Trophoblast cell (in vitro differentiated cells and primary cell): ENCODE results near the gene LRRC58.

Experiments
- DNase-seq, 2 donors: peaks; one replicate each; pipeline ENCODE4 v3.0.0-alpha.2; 2016
- H2AFZ ChIP-seq: 2 replicates; pipeline ENCODE4 v1.6.1; 2013; ENCODE audit warnings: low read length, moderate library complexity, mild to moderate bottlenecking; ENCODE audit not compliant: insufficient read depth, poor library complexity
- H2AK5ac ChIP-seq: 2 replicates; pipeline ENCODE4 v1.6.1; 2013; ENCODE audit warnings: mild to moderate bottlenecking, low read length
- H2BK120ac ChIP-seq: 2 replicates; pipeline ENCODE4 v1.6.1; 2013; ENCODE audit warnings: low read length, mild to moderate bottlenecking, moderate library complexity; ENCODE audit not compliant: insufficient read depth, poor library complexity
- H2BK12ac ChIP-seq: 2 replicates; pipeline ENCODE4 v1.6.1; 2013; ENCODE audit warnings: mild to moderate bottlenecking, low read length, moderate library complexity
- H2BK5ac ChIP-seq: 2 replicates; pipeline ENCODE4 v1.6.1; 2013; ENCODE audit warnings: low read length, low read depth, moderate library complexity, mild to moderate bottlenecking; ENCODE audit not compliant: poor library complexity
- H3K14ac ChIP-seq: 2 replicates; pipeline ENCODE4 v1.6.1; 2013; ENCODE audit warnings: mild to moderate bottlenecking, low read length
- H3K18ac ChIP-seq: 2 replicates; pipeline ENCODE4 v1.6.1; 2013; ENCODE audit warnings: mild to moderate bottlenecking, low read length
- H3K23ac ChIP-seq: 2 replicates; pipeline ENCODE4 v1.6.1; 2013; ENCODE audit warnings: low read length
- H3K27ac ChIP-seq: 2 replicates; pipeline ENCODE4 v1.5.1; 2013; ENCODE audit warnings: low read depth, mild to moderate bottlenecking, inconsistent platforms, low read length, moderate library complexity
- H3K27me3 ChIP-seq: 2 replicates; pipeline ENCODE4 v1.6.1; 2013; ENCODE audit warnings: inconsistent platforms, mild to moderate bottlenecking, low read length, moderate library complexity; ENCODE audit not compliant: insufficient read depth
- H3K36me3 ChIP-seq, 2 experiments: 1 replicate in 1 of 2; 2 replicates in 1 of 2; pipeline ENCODE4 v1.6.1; 2013; ENCODE audit warnings: low read length in 2 of 2, mild to moderate bottlenecking in 2 of 2, moderate library complexity in 1 of 2; ENCODE audit not compliant: insufficient read depth in 2 of 2, control insufficient read depth in 1 of 2
- H3K4ac ChIP-seq: 2 replicates; pipeline ENCODE4 v1.6.1; 2013; ENCODE audit warnings: low read depth, mild to moderate bottlenecking, low read length, moderate library complexity
- H3K4me1 ChIP-seq, 2 experiments: 1 replicate in 1 of 2; 2 replicates in 1 of 2; pipeline ENCODE4 v1.6.1; 2013; ENCODE audit warnings: low read length in 2 of 2, mild to moderate bottlenecking in 2 of 2, moderate library complexity in 1 of 2; ENCODE audit not compliant: insufficient read depth in 2 of 2, control insufficient read depth in 1 of 2
- H3K4me2 ChIP-seq: 2 replicates; pipeline ENCODE4 v1.6.1; 2013; ENCODE audit warnings: inconsistent platforms, mild to moderate bottlenecking, low read length, moderate library complexity
- H3K4me3 ChIP-seq: 2 replicates; pipeline ENCODE4 v1.5.1; 2013; ENCODE audit warnings: mild to moderate bottlenecking, low read depth, low read length, inconsistent platforms
- H3K79me1 ChIP-seq: one replicate; pipeline ENCODE4 v1.6.1; 2013; ENCODE audit warnings: low read length
- H3K79me2 ChIP-seq: 2 replicates; pipeline ENCODE4 v1.6.1; 2013; ENCODE audit warnings: low read length, mild to moderate bottlenecking; ENCODE audit not compliant: control insufficient read depth, insufficient read depth, poor library complexity
- H3K9ac ChIP-seq: 2 replicates; pipeline ENCODE4 v1.6.1; 2013; ENCODE audit warnings: mild to moderate bottlenecking, low read length
- H3K9me3 ChIP-seq: 2 replicates; pipeline ENCODE4 v1.6.1; 2013; ENCODE audit warnings: low read depth, mild to moderate bottlenecking, control low read depth, inconsistent platforms, low read length; ENCODE audit not compliant: insufficient read depth
- H4K12ac ChIP-seq: 2 replicates; pipeline ENCODE4 v1.6.1; 2013; ENCODE audit warnings: low read depth, mild to moderate bottlenecking, low read length, moderate library complexity
- H4K8ac ChIP-seq: 2 replicates; pipeline ENCODE4 v1.6.1; 2013; ENCODE audit warnings: low read depth, mild to moderate bottlenecking, low read length, moderate library complexity
- H4K91ac ChIP-seq: one replicate; pipeline ENCODE4 v1.6.1; 2013; ENCODE audit warnings: low read depth, mild to moderate bottlenecking, low read length, moderate library complexity
- WGBS: extraction: QIAGEN DNeasy Blood & Tissue Kit; methylation state at CpG from one replicate; pipeline ENCODE4 v1.1.7; 2013; ENCODE audit warnings: missing lambda C conversion rate; ENCODE audit not compliant: insufficient read length, insufficient coverage; ENCODE audit errors: extremely low coverage; 5-methylcytosine and 5-hydroxymethylcytosine counted together

The LRRC58 gene

GRCh38 chr3:120281261-120281660 is 67.9 kb downstream of the LRRC58 start:
- no peak overlapping the region for H2BK5ac ChIP-seq
- H2BK12ac ChIP-seq: no peak overlapping the region
- H2BK120ac ChIP-seq: no peak overlapping the region
- no peak overlapping the region for H3K23ac ChIP-seq
- no peak for DNase-seq
- H4K12ac ChIP-seq: no peak overlapping the region
- no peak overlapping the region for H2AK5ac ChIP-seq
- no peak overlapping the region for H2AFZ ChIP-seq
- H4K91ac ChIP-seq: no peak overlapping the region
- H3K4me3 ChIP-seq: no peak overlapping the region
- no peak overlapping the region for H3K9ac ChIP-seq
- peaks cover 4 to 6% of the 10 kb centered on the region in 2 experiments for H3K4me1 ChIP-seq
- no peak overlapping the region for H3K14ac ChIP-seq
- H3K4ac ChIP-seq: no peak overlapping the region
- H3K18ac ChIP-seq: no peak overlapping the region
- no peak overlapping the region for H3K27ac ChIP-seq
- H3K27me3 ChIP-seq: peaks cover 7% of the 10 kb centered on the region
- no peaks in the 10 kb centered on the region for H3K79me2 ChIP-seq
- H3K79me1 ChIP-seq: peaks cover 5% of the 10 kb centered on the region
- no CpG with 5 or more reads among the region's 3 CpGs for WGBS
- no peak overlapping the region for H3K4me2 ChIP-seq
- H3K36me3 ChIP-seq: no peaks in the 10 kb centered on the region
- H3K9me3 ChIP-seq: no peaks in the 10 kb centered on the region
- H4K8ac ChIP-seq: no peak overlapping the region

GRCh38 chr3:120280566-120280965 is 68.6 kb downstream of the LRRC58 start:
- H3K79me1 ChIP-seq: peaks cover 5% of the 10 kb centered on the region
- no peak overlapping the region for H3K27ac ChIP-seq
- H2AFZ ChIP-seq: no peak overlapping the region

GRCh38 chr3:120280026-120280425 is 69.1 kb downstream of the LRRC58 start:
- Histone ChIP-seq H3K18ac (no peak overlapping the region), H4K91ac (no peak overlapping the region), H3K4me2 (no peak overlapping the region), H3K27ac (no peak overlapping the region), H3K9me3 (no peaks in the 10 kb centered on the region), H3K9ac (no peak overlapping the region), H3K79me2 (no peaks in the 10 kb centered on the region), H3K14ac (no peak overlapping the region), H3K27me3 (peaks cover 3% of the 10 kb centered on the region), H3K23ac (no peak overlapping the region), H3K36me3 (no peaks in the 10 kb centered on the region), H4K8ac (no peak overlapping the region), H4K12ac (no peak overlapping the region), H2BK120ac (no peak overlapping the region), H2BK5ac (no peak overlapping the region), H2AFZ (no peak overlapping the region), H2BK12ac (no peak overlapping the region), H3K4me1 (peaks cover 2 to 4% of the 10 kb centered on the region in 2 experiments), H3K4ac (no peak overlapping the region), H2AK5ac (no peak overlapping the region), H3K79me1 (peaks cover 1% of the 10 kb centered on the region), H3K4me3 (no peak overlapping the region)
- WGBS: no CpG with 5 or more reads among the region's 1 CpG
- DNase-seq: no peak

More at GRCh38 chr3:120280566-120280965, 68.6 kb downstream of the LRRC58 start:
- Histone ChIP-seq H2BK120ac (no peak overlapping the region), H3K4ac (no peak overlapping the region), H2BK12ac (no peak overlapping the region), H3K27me3 (peaks cover 7% of the 10 kb centered on the region), H3K4me2 (no peak overlapping the region), H3K9me3 (no peaks in the 10 kb centered on the region), H3K4me1 (peaks cover 4 to 6% of the 10 kb centered on the region in 2 experiments), H3K9ac (no peak overlapping the region), H3K36me3 (no peaks in the 10 kb centered on the region), H2AK5ac (no peak overlapping the region), H4K91ac (no peak overlapping the region), H3K14ac (no peak overlapping the region), H3K4me3 (no peak overlapping the region), H2BK5ac (no peak overlapping the region), H3K23ac (no peak overlapping the region), H3K18ac (no peak overlapping the region), H4K12ac (no peak overlapping the region), H3K79me2 (no peaks in the 10 kb centered on the region), H4K8ac (no peak overlapping the region)
- no peak for DNase-seq
- no CpG with 5 or more reads among the region's 3 CpGs for WGBS

- Histone ChIP-seq H2AFZ (no peak overlapping the region), H3K79me2 (no peaks in the 10 kb centered on the region), H3K27me3 (no peaks in the 10 kb centered on the region), H2BK120ac (no peak overlapping the region), H3K4me3 (no peak overlapping the region), H3K79me1 (no peaks in the 10 kb centered on the region), H3K4ac (no peak overlapping the region), H3K18ac (no peak overlapping the region), H3K4me2 (no peak overlapping the region), H2BK12ac (no peak overlapping the region), H2AK5ac (no peak overlapping the region), H3K36me3 (no peaks in the 10 kb centered on the region), H3K9me3 (no peaks in the 10 kb centered on the region), H3K4me1 (no peaks in the 10 kb centered on the region), H4K8ac (no peak overlapping the region), H3K9ac (no peak overlapping the region), H3K23ac (no peak overlapping the region), H3K27ac (no peak overlapping the region), H3K14ac (no peak overlapping the region), H4K12ac (no peak overlapping the region), H4K91ac (no peak overlapping the region), H2BK5ac (no peak overlapping the region)
- no CpG with 5 or more reads among the region's 2 CpGs for WGBS
- no peak for DNase-seq
Measured at GRCh38 chr3:120276767-120277166, 72.4 kb downstream of the LRRC58 start.
